Glutamatergic neuron (in vitro differentiated cells): ENCODE data around the gene PPM1K. TPM values are rescaled to one million over a fixed set of nuclear protein-coding genes. Genes with fewer than 3 reads are reported as not detected.

Source experiments
- DNase-seq: peaks from one replicate; pipeline ENCODE4 v3.0.0; 2022
- H3K27ac Mint-ChIP-seq: one replicate; pipeline ENCODE4 v1.8.0; 2020; ENCODE audit warnings: mild to moderate bottlenecking, mixed read lengths, inconsistent platforms; ENCODE audit not compliant: unreplicated experiment
- H3K27me3 Mint-ChIP-seq: one replicate; pipeline ENCODE4 v1.8.0; 2020; ENCODE audit warnings: mild to moderate bottlenecking, moderate library complexity, mixed read lengths, inconsistent platforms; ENCODE audit not compliant: unreplicated experiment
- H3K36me3 Mint-ChIP-seq: one replicate; pipeline ENCODE4 v1.8.0; 2020; ENCODE audit warnings: mild to moderate bottlenecking, mixed read lengths, inconsistent platforms; ENCODE audit not compliant: unreplicated experiment
- H3K4me1 Mint-ChIP-seq: one replicate; pipeline ENCODE4 v1.8.0; 2020; ENCODE audit warnings: mild to moderate bottlenecking, low read depth, mixed read lengths, inconsistent platforms; ENCODE audit not compliant: unreplicated experiment
- H3K4me3 Mint-ChIP-seq: one replicate; pipeline ENCODE4 v1.8.0; 2020; ENCODE audit warnings: mild to moderate bottlenecking, mixed read lengths, inconsistent platforms; ENCODE audit not compliant: unreplicated experiment
- H3K9me3 Mint-ChIP-seq: one replicate; pipeline ENCODE4 v1.8.0; 2020; ENCODE audit warnings: mild to moderate bottlenecking, moderate library complexity, mixed read lengths, inconsistent platforms; ENCODE audit not compliant: unreplicated experiment
- total RNA-seq: library from RNA; stranded (reverse); fragmentation: NEBNext Ultra II Directional; extraction: Animal tissue kit (Norgen Biotek cat#: 25700); gene quantifications from one replicate; pipeline ENCODE4 v1.2.1, GENCODE V29; 2021; ENCODE audit not compliant: unreplicated experiment
- TF ChIP-seq, protein P1 (sequence below): fragments of 200-600 bp; sonication (generic); IDR thresholded peaks from one replicate; pipeline ENCODE4 v1.5.0; 2021; ENCODE audit not compliant: partially characterized antibody, unreplicated experiment

Gene PPM1K
- total RNA-seq, 1 donor from 2014 or later: 19.0 TPM

DNA sequence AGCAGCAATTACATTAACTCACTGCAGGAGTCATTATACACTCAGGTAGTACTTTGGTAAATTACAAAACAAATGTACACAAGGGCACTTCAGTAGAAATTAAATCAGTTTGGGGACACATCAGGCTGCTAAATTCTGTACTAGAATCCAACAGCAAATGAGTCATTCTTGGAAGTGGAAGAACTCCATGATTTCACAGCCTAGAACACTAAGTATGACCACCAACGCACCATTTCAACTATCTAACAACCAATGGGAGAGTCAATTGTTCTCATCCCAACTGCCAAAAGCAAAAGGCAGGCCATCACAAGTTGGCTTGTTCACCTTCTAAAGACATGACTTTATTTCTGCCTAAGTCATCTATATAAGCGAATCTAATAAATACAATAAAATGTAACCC is 26.6 kb downstream of the PPM1K start:
- H3K36me3 Mint-ChIP-seq: no peaks in the 10 kb centered on the region
- no peaks in the 10 kb centered on the region for H3K9me3 Mint-ChIP-seq
- H3K27me3 Mint-ChIP-seq: no peaks in the 10 kb centered on the region
- TF ChIP-seq, protein P1, sequence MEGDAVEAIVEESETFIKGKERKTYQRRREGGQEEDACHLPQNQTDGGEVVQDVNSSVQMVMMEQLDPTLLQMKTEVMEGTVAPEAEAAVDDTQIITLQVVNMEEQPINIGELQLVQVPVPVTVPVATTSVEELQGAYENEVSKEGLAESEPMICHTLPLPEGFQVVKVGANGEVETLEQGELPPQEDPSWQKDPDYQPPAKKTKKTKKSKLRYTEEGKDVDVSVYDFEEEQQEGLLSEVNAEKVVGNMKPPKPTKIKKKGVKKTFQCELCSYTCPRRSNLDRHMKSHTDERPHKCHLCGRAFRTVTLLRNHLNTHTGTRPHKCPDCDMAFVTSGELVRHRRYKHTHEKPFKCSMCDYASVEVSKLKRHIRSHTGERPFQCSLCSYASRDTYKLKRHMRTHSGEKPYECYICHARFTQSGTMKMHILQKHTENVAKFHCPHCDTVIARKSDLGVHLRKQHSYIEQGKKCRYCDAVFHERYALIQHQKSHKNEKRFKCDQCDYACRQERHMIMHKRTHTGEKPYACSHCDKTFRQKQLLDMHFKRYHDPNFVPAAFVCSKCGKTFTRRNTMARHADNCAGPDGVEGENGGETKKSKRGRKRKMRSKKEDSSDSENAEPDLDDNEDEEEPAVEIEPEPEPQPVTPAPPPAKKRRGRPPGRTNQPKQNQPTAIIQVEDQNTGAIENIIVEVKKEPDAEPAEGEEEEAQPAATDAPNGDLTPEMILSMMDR: no peak
- no peak for DNase-seq
- no peaks in the 10 kb centered on the region for H3K4me1 Mint-ChIP-seq
- no peak overlapping the region for H3K4me3 Mint-ChIP-seq
- H3K27ac Mint-ChIP-seq: no peak overlapping the region

DNA sequence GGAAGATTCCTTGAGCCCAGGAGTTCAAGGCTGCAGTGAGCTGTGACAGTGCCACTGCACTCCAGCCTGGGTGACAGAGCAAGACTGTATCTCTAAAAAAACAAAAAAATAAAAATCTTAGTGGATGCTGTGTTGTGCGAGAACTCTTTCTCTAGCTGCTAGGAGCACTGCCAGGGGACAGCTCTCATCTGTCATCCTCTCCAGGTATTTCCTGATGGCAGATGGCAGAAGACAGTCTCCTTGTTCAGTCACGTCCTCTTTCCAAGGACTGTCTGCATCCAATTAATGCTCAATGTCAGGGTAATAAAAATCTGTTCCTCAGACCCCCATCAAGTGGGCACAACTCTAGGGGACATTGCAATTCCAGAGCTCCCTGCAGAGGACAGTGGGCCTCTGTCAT is 29.2 kb downstream of the PPM1K start:
- Mint-ChIP-seq H3K27me3 (no peaks in the 10 kb centered on the region), H3K4me3 (no peak overlapping the region), H3K27ac (no peak overlapping the region), H3K36me3 (no peaks in the 10 kb centered on the region), H3K9me3 (no peaks in the 10 kb centered on the region), H3K4me1 (no peaks in the 10 kb centered on the region)
- no peak for DNase-seq
- TF ChIP-seq, protein P1: no peak

DNA sequence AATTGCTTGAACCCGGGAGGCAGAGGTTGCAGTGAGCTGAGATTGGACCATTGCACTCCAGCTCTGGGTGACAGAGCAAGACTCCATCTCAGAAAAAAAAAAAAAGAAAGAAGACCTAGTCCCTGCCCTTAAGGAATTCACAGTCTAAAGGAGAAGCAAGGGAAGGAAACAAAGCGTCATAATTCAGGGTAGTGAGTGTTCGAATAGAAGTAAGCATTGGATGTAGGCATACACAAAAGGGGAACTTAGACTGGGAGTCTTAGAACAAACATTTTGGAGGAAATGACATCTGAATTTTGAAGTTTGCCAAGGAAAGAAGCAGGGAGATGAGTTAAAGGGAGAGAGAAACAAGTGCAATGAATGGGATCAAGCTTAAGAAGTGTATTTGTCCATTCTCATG is 32.4 kb downstream of the PPM1K start:
- Mint-ChIP-seq H3K27me3 (no peaks in the 10 kb centered on the region), H3K27ac (no peak overlapping the region), H3K4me1 (no peaks in the 10 kb centered on the region), H3K36me3 (no peaks in the 10 kb centered on the region), H3K4me3 (no peak overlapping the region), H3K9me3 (no peaks in the 10 kb centered on the region)
- TF ChIP-seq, protein P1: no peak
- DNase-seq: no peak

DNA sequence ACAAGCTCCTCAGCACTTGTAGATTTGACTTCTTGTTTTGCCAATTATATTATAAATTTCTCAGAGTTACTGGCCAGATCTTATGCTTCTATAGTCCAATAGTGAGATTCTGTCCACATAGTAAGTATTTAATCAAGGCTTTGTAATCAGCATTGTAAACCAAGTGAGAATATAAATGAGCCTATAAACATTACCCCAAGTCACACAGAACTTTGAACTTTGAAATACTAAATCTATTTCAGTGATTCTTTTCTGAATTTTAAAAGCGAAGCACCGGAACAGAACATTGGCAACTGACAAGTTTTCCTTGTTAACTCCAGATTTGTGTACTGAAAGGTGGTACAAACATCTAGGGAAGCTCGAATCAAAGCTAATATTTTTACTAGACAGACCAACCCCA is 37.2 kb downstream of the PPM1K start:
- H3K27me3 Mint-ChIP-seq: peaks cover 2% of the 10 kb centered on the region
- TF ChIP-seq, protein P1: no peak
- H3K4me1 Mint-ChIP-seq: no peaks in the 10 kb centered on the region
- H3K27ac Mint-ChIP-seq: no peak overlapping the region
- no peak for DNase-seq
- no peaks in the 10 kb centered on the region for H3K36me3 Mint-ChIP-seq
- no peak overlapping the region for H3K4me3 Mint-ChIP-seq
- H3K9me3 Mint-ChIP-seq: no peaks in the 10 kb centered on the region

DNA sequence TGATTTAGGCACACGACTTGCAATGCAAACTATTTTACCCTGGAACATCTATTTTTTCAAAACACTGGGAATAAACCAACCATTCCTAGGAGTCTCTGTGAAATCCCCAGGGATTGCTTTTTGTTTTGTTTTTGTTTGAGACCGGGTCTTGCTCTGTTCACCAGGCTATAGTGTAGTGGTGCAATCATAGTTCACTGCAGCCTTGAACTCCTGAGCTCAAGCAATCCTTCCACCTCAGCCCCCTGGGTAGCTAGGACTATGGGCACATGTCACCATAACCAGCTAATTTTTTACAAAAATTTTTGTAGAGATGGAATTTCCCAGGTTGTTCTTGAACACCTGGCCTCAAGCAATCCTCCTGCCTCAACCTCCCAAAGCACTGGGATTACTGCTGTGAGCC is 37.8 kb downstream of the PPM1K start:
- no peak overlapping the region for H3K27ac Mint-ChIP-seq
- TF ChIP-seq, protein P1: no peak
- no peaks in the 10 kb centered on the region for H3K4me1 Mint-ChIP-seq
- peaks cover 2% of the 10 kb centered on the region for H3K27me3 Mint-ChIP-seq
- no peaks in the 10 kb centered on the region for H3K9me3 Mint-ChIP-seq
- H3K4me3 Mint-ChIP-seq: no peak overlapping the region
- H3K36me3 Mint-ChIP-seq: no peaks in the 10 kb centered on the region
- no peak for DNase-seq
